WI38 (cell line): ENCODE results near the gene RAC3.

Experiments
- H3K4me3 ChIP-seq: 2 replicates; pipeline ENCODE4 v1.5.1; 2011; ENCODE audit warnings: low read depth, mild to moderate bottlenecking, control low read depth, low read length
- TF ChIP-seq, protein P1 (sequence below): IDR thresholded peaks from 2 replicates; pipeline ENCODE4 v1.5.1; 2012; ENCODE audit warnings: low read depth, mild to moderate bottlenecking, control low read depth, low read length

The RAC3 gene

DNA sequence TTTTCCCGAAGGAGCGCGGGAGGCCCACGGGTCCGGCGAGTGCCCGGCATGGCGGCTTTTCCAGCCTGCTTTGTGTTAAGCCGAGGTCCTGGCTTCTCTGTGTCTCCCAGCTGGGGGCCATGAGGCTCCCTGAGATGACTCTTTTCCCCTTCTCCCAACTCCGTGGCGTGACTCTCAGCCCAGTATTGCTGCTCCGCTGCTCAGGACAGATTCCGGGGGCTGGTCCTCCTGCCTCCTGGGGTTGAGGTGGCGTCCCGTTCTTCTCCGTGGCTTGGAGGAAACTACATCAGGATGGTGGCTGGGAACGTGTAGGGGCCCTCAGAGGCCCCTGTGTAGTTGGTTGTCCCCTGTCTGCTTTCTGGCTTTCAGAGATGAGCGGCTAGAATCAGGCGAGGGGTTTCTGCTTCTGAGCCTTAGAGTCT, 21.2 kb downstream of the RAC3 start:
- TF ChIP-seq, protein P1, sequence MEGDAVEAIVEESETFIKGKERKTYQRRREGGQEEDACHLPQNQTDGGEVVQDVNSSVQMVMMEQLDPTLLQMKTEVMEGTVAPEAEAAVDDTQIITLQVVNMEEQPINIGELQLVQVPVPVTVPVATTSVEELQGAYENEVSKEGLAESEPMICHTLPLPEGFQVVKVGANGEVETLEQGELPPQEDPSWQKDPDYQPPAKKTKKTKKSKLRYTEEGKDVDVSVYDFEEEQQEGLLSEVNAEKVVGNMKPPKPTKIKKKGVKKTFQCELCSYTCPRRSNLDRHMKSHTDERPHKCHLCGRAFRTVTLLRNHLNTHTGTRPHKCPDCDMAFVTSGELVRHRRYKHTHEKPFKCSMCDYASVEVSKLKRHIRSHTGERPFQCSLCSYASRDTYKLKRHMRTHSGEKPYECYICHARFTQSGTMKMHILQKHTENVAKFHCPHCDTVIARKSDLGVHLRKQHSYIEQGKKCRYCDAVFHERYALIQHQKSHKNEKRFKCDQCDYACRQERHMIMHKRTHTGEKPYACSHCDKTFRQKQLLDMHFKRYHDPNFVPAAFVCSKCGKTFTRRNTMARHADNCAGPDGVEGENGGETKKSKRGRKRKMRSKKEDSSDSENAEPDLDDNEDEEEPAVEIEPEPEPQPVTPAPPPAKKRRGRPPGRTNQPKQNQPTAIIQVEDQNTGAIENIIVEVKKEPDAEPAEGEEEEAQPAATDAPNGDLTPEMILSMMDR: no peak
- peak overlapping the region; percentile 85 for H3K4me3 ChIP-seq

DNA sequence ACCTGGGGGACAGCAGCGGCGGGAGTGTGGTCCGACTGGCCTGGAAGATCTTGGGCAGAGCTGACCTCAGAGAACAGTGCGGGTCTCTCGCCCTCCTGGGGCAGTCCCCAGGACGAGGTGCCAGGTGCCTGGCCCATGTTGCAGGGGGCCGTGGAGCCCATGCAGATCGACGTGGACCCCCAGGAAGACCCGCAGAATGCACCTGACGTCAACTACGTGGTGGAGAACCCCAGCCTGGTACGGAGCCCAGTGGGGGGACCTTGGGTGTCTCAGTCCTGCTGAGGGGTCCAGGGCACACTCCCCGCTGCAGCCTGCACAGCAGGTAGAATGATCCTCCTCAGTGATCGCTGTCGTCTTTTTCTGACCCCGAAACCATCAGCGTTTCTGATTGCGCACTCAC, 21.7 kb downstream of the RAC3 start:
- H3K4me3 ChIP-seq: peak overlapping the region; percentile 85
- TF ChIP-seq, protein P1: no peak

DNA sequence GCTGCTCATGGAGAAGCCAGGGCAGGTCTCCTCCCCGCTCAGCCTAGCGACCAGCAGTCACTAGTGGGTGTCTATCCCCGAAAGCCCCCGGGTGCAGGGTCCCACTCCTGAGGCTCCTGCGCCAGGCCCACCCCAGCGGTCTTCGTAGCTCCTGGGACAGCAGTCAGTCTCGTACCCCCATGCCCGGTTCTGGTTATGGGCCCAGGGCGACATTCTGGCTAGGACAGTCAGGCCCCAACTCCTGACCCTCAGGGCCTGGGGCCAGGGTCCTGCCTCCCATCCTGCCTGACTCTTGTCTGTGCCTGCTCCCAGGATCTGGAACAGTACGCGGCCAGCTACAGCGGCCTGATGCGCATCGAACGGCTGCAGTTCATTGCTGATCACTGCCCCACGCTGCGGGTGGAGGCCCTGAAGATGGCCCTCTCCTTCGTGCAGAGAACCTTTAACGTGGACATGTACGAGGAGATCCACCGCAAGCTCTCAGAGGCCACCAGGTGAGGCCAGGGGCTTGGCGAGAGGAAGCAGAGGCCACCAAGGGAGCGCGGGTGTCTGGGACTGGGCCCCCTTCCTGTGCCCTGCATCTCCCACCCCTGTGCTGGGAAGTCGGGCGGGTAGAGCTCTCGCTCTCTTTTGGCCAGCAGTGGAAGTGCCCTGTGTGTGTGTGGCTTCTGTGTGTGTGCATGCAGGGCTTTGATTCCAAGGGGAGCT, 22.2 kb downstream of the RAC3 start:
- H3K4me3 ChIP-seq: no peak overlapping the region
- TF ChIP-seq, protein P1: no peak

DNA sequence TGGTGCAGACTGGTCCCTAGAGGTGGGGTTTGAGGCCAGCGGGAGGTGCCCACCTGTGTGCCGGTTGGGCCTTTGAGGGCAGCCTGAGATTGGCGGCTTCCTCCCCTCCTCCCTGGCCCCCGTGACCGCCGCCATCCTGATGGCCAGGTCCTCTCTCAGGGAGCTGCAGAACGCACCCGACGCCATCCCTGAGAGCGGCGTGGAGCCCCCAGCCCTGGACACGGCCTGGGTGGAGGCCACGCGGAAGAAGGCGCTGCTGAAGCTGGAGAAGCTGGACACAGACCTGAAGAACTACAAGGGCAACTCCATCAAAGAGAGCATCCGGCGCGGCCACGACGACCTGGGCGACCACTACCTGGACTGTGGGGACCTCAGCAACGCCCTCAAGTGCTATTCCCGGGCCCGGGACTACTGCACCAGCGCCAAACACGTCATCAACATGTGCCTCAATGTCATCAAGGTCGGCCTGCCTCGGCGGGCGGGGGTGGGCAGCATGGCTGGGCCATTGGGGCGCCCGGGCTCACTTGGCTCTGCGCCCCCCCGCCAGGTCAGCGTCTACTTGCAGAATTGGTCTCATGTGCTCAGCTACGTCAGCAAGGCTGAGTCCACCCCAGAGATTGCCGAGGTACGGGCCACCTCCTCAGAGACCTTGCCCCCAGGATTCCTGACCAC, 23.0 kb downstream of the RAC3 start:
- H3K4me3 ChIP-seq: no peak overlapping the region
- TF ChIP-seq, protein P1: no peak

DNA sequence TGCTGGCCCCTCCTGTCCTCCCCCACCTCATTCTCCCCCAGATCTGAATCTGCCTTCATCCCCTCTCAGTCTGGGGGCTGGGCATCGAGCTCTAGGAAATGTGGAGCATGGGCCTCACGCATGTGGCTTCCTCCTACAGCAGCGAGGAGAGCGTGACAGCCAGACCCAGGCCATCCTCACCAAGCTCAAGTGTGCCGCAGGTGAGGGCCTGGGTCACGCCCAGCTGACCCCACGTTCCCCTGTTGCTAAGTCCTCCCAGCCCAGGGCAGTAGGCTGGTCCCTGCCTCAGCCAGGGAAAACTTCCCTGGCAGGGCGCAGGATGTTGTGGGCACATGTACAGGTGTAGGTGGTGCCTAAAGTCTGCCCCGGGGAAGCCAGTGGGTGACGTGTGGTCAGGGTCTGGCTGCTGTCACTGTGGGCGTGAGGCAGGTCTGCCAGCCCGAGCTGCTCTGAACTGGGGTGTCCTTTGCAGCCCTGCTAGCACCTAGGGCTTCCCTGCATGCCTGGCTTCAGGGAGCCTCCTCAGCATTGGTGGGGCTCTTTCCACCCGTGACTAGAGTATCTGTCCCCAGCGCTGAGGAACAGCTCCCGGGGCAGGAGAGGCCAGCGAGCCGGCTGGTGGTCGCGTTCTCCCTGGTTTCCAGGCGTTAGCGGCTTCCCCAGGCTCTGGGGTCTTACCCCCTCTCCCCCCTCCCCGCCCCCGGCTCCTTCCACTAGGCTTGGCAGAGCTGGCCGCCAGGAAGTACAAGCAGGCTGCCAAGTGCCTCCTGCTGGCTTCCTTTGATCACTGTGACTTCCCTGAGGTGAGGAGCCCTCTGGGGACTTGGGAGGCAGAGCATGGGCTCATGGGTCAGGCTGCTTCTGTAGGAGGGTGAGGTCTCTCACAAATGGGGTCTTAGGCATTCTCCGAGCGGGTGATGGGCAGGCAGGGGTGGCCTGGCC, 23.8 kb downstream of the RAC3 start:
- H3K4me3 ChIP-seq: no peak overlapping the region

DNA sequence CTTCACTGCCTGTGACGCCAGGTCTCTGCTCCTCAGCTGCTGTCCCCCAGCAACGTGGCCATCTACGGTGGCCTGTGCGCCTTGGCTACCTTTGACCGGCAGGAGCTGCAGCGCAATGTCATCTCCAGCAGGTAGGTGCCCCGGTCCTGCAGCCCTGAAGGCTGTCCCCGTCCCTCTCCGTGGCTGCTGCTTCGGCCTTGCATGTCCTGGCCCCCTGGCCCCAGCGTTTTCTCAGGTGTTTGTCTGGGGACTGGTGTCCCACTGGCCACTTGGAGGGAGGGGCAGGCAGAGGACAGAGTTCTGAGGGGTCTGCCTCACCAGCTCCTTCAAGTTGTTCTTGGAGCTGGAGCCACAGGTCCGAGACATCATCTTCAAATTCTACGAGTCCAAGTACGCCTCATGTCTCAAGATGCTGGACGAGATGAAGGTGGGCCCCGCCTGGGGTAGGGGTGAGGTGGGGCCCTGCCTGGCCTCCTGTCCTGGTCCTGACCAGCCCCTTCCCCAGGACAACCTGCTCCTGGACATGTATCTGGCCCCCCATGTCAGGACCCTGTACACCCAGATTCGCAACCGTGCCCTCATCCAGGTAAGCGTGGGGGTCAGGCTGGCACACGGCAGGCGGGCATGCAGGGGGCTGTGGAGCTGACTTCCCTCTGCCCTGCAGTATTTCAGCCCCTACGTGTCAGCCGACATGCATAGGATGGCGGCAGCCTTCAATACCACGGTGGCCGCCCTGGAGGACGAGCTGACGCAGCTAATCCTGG, 24.7 kb downstream of the RAC3 start:
- TF ChIP-seq, protein P1: no peak
- no peak overlapping the region for H3K4me3 ChIP-seq

More for the DNA sequence above, 23.8 kb downstream of the RAC3 start:
- TF ChIP-seq, protein P1: no peak
